GM21367 (cell line): ENCODE results near the gene HDAC10.

ENCODE experiments used
- ATAC-seq: cut with Tn5 transposase; IDR thresholded peaks from one replicate; pipeline ENCODE4 v1.9.1; 2021; ENCODE audit not compliant: unreplicated experiment

Gene HDAC10

GRCh38 chr22:50243685-50244419 is 7.2 kb downstream of the HDAC10 start:
- no peak for ATAC-seq

- ATAC-seq, result no peak
These were observed 8.6 kb downstream of the HDAC10 start for GRCh38 chr22:50242406-50242949.

- ATAC-seq, result no peak
These were observed 12.3 kb downstream of the HDAC10 start for GRCh38 chr22:50238755-50239154.

DNA sequence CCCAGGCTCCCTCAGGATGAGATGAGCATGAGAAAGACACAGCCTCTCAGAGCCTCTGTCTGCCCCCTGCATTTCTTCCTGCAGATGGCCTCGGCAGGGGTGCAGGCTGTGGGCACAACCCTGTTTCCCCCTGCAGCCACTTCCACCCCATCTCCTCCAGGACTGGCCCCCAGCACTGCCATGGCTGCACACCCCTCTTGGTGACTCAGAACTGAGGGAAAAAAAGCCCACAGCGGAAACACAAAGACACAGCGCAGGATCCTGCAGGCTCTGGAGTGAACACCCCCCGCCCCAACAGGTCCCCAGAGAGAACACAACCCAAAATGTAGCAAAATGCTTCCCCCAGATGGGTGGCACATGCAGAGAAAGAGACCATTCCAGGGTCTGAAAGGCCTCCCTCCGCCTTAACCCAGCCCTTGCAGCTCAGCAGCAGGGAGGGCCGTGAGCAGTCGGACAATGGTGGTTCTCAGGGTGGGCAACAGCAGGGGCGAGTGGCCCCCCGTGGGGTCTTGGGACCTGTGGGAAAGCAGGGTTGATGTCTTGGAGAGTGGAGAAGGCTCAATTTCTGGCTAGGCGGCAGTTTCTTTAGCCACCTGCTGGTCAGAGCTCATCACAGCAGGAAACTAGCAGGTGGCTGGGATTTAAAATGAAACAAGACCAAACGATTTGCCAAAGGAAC is 14.2 kb downstream of the HDAC10 start:
- no peak for ATAC-seq

DNA sequence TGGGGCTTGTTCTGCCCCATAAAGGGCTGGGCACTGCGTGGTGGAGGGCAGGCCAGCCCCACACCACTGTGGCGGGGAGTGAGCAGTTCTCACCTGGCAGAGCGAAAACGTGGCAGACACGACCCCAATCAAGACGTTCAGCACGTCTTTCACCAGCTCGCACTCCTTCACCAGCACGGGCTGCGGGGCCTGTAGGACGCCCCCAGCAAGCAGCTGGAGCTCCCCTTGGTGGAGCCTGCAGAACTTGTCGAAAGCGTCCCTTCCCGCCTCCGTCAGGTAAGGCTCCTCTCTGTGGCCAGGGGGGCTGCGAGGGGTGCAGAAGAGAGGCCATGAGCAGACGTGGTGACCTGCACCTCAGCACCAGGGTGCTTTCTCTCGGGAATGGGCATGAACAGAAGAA is 17.8 kb downstream of the HDAC10 start:
- no peak for ATAC-seq

- no peak for ATAC-seq
These were observed 18.4 kb downstream of the HDAC10 start for GRCh38 chr22:50232481-50233151.

GRCh38 chr22:50229370-50229769 is 21.7 kb downstream of the HDAC10 start:
- ATAC-seq, result no peak

DNA sequence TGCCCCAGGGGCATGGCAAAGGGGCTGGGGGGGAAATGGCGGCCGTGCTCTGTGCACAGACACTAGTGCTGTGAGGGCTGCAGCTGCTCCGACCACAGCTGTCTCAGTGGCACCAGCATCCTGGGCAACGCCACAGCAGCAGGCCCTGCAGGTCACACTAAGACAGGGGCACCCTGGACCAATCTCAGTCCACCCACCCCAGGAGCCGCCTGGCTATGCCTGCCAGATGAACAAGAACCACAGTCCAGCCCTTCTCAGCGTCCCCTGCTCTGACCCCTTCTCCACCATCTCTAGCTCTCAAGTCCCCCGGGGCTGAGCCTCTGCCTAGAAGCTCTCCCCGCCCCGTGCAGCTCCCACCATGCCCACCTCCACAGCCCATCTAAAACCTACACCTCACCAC is 22.7 kb downstream of the HDAC10 start:
- no peak for ATAC-seq

- ATAC-seq, result no peak
These were observed 23.4 kb downstream of the HDAC10 start for GRCh38 chr22:50227579-50228215.

GRCh38 chr22:50226875-50227165 is 24.2 kb downstream of the HDAC10 start:
- no peak for ATAC-seq

- no peak for ATAC-seq
These were observed 24.8 kb downstream of the HDAC10 start for GRCh38 chr22:50226063-50226874.

GRCh38 chr22:50225200-50225969 is 25.7 kb downstream of the HDAC10 start:
- no peak for ATAC-seq

DNA sequence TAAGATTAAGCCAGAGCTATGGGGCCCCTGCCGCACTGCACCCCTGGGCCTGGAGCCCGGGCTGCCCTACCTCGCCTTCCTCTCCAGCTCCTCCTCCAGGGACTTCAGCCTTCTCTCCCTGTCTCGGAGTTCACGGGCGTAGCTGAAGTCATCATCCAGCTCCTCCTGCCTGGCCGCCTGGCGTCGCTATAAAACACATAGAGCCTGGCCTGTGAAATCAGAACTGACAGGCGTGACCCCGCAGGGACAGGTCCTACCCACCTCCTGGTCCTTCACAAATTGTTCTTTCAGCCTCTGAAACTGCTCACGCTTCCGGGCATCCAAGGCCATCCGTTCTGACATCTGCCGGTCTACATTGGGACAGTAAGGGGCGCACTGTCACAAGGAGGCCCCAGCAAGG is 27.0 kb downstream of the HDAC10 start:
- ATAC-seq, result no peak

DNA sequence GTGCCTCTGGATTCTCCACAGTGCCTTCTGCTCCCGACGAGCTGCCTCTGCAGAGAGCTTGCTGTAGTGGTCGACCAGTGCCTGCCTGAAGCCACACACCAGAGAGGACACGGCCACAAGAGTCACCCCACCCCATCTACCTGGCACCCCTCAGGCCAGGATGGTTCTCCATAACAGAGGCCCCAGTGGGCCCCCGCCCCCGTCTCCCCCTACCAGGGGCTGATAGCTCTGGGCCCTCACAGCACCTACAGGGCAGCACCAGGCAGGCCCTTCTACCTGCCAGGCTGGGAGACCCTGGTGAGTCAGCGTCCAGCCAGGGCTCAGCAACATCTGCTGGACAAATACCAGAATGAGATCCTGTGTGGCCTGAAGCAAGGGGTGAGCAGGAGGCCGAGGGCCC is 28.6 kb downstream of the HDAC10 start:
- ATAC-seq, result no peak

DNA sequence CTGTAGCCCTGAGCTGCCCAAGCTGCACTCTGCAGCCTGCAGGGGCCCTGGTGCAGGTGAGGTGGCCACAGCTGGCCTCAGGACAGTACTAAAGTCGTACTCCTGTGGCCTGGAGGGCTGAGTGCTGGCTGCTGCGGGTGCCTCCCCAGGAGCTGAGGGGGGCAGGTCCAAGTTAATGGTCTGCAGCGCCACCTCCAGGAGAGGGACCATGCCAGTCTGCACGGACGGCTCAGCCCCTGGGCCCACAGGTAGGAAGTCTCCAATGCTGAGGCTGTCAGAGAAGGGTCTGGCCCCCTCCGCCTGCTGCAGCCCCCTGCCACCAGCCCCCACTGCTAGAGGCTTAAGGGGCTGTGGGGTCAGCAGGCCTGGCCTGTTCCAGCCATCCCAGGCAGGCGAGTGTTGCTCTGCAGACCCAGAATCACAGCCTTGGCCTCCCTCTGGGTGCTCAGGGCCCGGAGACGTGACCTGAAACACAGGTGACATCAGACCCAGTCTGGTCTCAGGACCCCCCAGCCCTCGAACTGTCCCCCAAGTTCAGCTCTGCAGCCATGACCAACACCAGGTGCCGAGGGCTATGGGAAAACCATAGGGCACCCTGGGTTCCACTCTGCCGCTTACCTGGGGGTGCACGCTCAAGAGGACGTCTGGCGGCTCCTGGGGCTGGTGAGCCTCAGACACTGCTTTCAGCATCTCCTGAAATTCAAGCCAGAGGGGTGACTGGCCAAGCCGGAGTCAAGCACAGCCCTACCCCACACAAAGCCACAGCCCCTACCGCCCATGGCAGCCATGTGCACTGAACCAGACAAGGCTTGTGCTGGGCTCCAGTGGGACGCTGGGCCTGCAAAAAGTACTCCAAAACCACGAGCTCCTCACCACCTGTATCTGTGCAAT is 29.4 kb downstream of the HDAC10 start:
- ATAC-seq, result no peak

DNA sequence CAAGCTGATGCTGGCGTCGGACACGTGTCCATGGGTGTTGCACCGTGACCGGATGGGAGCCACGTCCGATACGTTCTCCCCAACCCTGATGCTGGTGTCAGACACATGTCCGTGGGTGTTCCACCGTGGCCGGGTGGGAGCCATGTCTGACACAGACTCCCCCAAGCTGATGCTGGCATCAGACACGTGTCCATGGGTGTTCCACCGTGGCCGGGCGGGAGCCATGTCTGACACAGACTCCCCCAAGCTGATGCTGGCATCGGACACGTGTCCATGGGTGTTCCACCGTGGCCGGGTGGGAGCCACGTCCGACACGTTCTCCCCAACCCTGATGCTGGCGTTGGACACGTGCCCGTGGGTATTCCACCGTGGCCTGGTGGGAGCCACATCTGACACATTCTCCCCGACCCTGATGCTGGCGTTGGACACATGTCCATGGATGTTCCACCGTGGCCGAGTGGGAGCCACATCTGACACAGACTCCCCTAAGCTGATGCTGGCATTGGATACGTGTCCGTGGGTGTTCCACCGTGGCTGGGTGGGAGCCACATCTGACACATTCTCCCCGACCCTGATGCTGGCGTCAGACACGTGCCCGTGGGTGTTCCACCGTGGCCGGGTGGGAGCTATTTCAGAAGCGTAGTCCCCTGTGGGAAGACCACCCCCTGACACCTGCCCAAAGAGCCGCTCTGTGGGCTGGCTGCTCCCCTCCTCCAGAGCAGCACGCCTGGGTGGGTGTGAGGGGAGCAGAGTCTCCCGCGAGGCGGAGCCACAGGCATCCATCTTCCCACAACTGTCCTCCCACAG is 30.3 kb downstream of the HDAC10 start:
- ATAC-seq, result no peak

DNA sequence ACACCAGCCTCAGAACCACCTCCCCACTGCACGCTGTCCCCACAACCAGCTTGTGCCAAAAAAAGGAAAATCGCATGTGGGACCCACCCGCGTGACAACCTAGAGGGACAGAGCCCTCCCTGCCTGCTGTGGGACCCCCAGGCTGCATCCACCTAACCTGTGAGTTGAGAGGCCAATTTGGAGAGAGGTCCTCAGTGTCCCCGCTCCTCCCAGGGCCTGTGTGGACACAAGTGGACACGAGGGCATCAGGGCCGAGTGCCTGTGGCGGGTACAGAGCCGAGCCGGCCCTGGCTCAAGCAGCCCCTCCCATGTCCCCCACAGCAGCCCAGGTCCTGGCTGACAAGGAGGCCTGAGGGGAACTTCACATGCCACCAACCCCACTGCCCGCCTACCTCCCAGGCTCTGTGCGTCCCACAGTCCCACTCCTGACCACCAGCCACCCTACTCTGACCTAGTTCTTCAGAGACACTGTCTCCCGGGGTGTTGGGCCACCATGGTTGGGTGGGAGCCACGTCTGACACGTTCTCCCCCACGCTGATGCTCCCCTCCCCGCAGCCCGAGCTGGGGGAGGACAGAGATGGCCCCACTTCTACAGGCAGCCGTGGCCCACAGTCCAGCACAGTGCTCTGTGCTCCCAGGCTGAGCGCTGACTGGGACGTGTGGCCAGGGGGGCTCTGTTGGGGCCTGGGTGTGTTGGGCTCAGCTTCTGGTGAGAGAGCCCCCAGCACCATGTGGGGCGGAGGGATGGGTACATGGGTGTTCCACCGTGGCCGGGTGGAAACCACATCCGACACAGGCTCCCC is 31.1 kb downstream of the HDAC10 start:
- no peak for ATAC-seq
